NCI-H2029 (cell line): ENCODE measurements around the gene ITGB8.

Source experiments
- DNase-seq: peaks from one replicate; lab custom pipeline; 2025; lab: John Stamatoyannopoulos, UW

The ITGB8 gene

GRCh38 chr7:20464891-20465290, 134.2 kb downstream of the ITGB8 start:
- no peak for DNase-seq
